K562 (cell line): ENCODE measurements around the gene RASSF3. TPM values are rescaled to one million over a fixed set of nuclear protein-coding genes. Genes with fewer than 3 reads are reported as not detected.
A peak's percentile ranks its signal among the peaks of the same experiment; 100 is the strongest.

Experiments
- ATF7 ChIP-seq: fragments of 450-650 bp; IDR thresholded peaks from 2 replicates; pipeline ENCODE4 v1.7.1; 2014; ENCODE audit warnings: mild to moderate bottlenecking, moderate library complexity
- CBFA2T2 ChIP-seq: fragments of 450-650 bp; conservative IDR thresholded peaks from 2 replicates; pipeline ENCODE4 v1.6.1; 2017; ENCODE audit warnings: mild to moderate bottlenecking
- CBFB ChIP-seq: sonication (generic); formaldehyde crosslinking; IDR thresholded peaks from 2 replicates; pipeline ENCODE4 v1.4.0; 2020; ENCODE audit warnings: mild to moderate bottlenecking, missing genetic modification reagents
- CXXC5 ChIP-seq: fragments of 250-450 bp; sonication (Bioruptor Pico); IDR thresholded peaks from 2 replicates; pipeline ENCODE4 v1.8.0; 2022; ENCODE audit warnings: inconsistent platforms, mild to moderate bottlenecking, moderate library complexity
- DACH1 ChIP-seq: fragments of 450-650 bp; IDR thresholded peaks from 2 replicates; pipeline ENCODE4 v1.6.1; 2018; ENCODE audit not compliant: partially characterized antibody
- KLF16 ChIP-seq: IDR thresholded peaks from 2 replicates; pipeline ENCODE4 v1.6.1; 2016; ENCODE audit warnings: antibody characterized with exemption
- MTF1 ChIP-seq: fragments of 250-450 bp; sonication (Bioruptor Pico); IDR thresholded peaks from 2 replicates; pipeline ENCODE4 v1.9.0; 2021; ENCODE audit warnings: moderate library complexity, mild to moderate bottlenecking, inconsistent platforms, borderline replicate concordance
- POLR2AphosphoS5 ChIP-seq: IDR thresholded peaks from 2 replicates; pipeline ENCODE4 v1.6.1; 2011; ENCODE audit warnings: mild to moderate bottlenecking, low read depth, low read length, moderate library complexity; ENCODE audit not compliant: control insufficient read depth, insufficient read depth
- SMAD4 ChIP-seq: fragments of 250-450 bp; sonication (Bioruptor Pico); conservative IDR thresholded peaks from 2 replicates; pipeline ENCODE4 v1.8.0; 2021; ENCODE audit warnings: inconsistent platforms, mild to moderate bottlenecking, moderate library complexity
- ZBED1 ChIP-seq: IDR thresholded peaks from 2 replicates; pipeline ENCODE4 v1.6.1; 2014
- ZBTB11 ChIP-seq, 3 experiments: fragments of 200-800 bp in 1 of 3; fragments of 250-450 bp in 1 of 3; fragments of 450-650 bp in 1 of 3; sonication (Bioruptor Pico) in 1 of 3; sonication (Bioruptor generic) in 1 of 3; formaldehyde crosslinking in 1 of 3; IDR thresholded peaks; 2 replicates each; pipeline versions ENCODE4 v1.6.1 to v1.8.0; 2016 to 2022; ENCODE audit warnings: mild to moderate bottlenecking in 2 of 3, missing genetic modification characterization in 2 of 3, missing compliant biosample characterization in 1 of 3, moderate library complexity in 1 of 3
- ZEB2 ChIP-seq: fragments of 450-650 bp; IDR thresholded peaks from 2 replicates; pipeline ENCODE4 v1.6.1; 2016
- ZNF124 ChIP-seq: sonication (generic); formaldehyde crosslinking; IDR thresholded peaks from 2 replicates; pipeline ENCODE4 v1.8.1; 2022; ENCODE audit warnings: missing genetic modification reagents
- ZNF274 ChIP-seq: IDR thresholded peaks from 2 replicates; pipeline ENCODE4 v1.6.1; 2011; ENCODE audit warnings: low read depth, mild to moderate bottlenecking, low read length, moderate library complexity, borderline replicate concordance
- ZNF449 ChIP-seq: fragments of 250-450 bp; sonication (Bioruptor Pico); IDR thresholded peaks from 2 replicates; pipeline ENCODE4 v1.8.0; 2022; ENCODE audit warnings: moderate library complexity, mild to moderate bottlenecking, inconsistent platforms
- ZNF644 ChIP-seq: fragments of 200-800 bp; sonication (Bioruptor generic); IDR thresholded peaks from 2 replicates; pipeline ENCODE4 v1.6.1; 2016; ENCODE audit warnings: low read depth, missing genetic modification characterization, missing compliant biosample characterization
- ZNF766 ChIP-seq: fragments of 200-800 bp; sonication (Bioruptor generic); conservative IDR thresholded peaks from 2 replicates; pipeline ENCODE4 v1.6.1; 2016; ENCODE audit warnings: missing genetic modification characterization, missing compliant biosample characterization
- polyA plus RNA-seq, 8 experiments: library from polyadenylated mRNA; depleted of rRNA in 4 of 8; stranded (reverse) in 5 of 8; unstranded in 3 of 8; fragments of >200 nt; fragmentation: Nextera tagmentation in 2 of 8; fragmentation: Illumina TruSeq in 1 of 8; extraction: Ambion mirVana in 2 of 8; extraction: Trizol in 1 of 8; gene quantifications; 2 replicates each; pipeline versions ENCODE4 v1.2.1 to v1.2.3, GENCODE V29; 2011 to 2014; ENCODE audit warnings: inconsistent platforms in 1 of 8, missing spikeins in 1 of 8
- total RNA-seq, 7 experiments: library from RNA; depleted of rRNA in 6 of 7; stranded (reverse); fragments of >200 nt in 6 of 7; fragmentation: Illumina TruSeq in 2 of 7; extraction: Trizol in 2 of 7; gene quantifications; 2 replicates each; pipeline versions ENCODE4 v1.2.1 to v1.2.3, GENCODE V29; 2011 to 2021; ENCODE audit warnings: low replicate concordance in 1 of 7
- TF ChIP-seq, protein P1 (sequence below): sonication (generic); formaldehyde crosslinking; IDR thresholded peaks from 2 replicates; pipeline ENCODE4 v1.8.1; 2023; ENCODE audit warnings: mild to moderate bottlenecking, missing genetic modification reagents
- TF ChIP-seq, protein P2 (sequence below), 2 experiments: fragments of 450-650 bp; IDR thresholded peaks; 2 replicates each; pipeline ENCODE4 v1.6.1; 2018; ENCODE audit warnings: mild to moderate bottlenecking in 2 of 2, low read depth in 1 of 2; ENCODE audit not compliant: partially characterized antibody in 2 of 2

The RASSF3 gene
- total and polyA plus RNA-seq, 9 of the 15 experiments (the other 6 are each of a cell fraction or from before 2014, with no cell fraction given): 3.7 to 39.2 (median 20.2) TPM

GRCh38 chr12:64720884-64721283 is 110.6 kb downstream of the RASSF3 start (continued):
- TF ChIP-seq ZBTB11 (CRISPR knock-in tag; IDR thresholded peaks at IDR 0.05): peak in 1 of 3 experiments; percentile 73; a peak in 2 of 6 replicates
- no peak for TF ChIP-seq ZNF124 (CRISPR knock-in tag)
- TF ChIP-seq, protein P1, sequence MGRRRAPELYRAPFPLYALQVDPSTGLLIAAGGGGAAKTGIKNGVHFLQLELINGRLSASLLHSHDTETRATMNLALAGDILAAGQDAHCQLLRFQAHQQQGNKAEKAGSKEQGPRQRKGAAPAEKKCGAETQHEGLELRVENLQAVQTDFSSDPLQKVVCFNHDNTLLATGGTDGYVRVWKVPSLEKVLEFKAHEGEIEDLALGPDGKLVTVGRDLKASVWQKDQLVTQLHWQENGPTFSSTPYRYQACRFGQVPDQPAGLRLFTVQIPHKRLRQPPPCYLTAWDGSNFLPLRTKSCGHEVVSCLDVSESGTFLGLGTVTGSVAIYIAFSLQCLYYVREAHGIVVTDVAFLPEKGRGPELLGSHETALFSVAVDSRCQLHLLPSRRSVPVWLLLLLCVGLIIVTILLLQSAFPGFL (CRISPR knock-in tag): no peak
- TF ChIP-seq SMAD4 (CRISPR knock-in tag): peak; percentile 93
- TF ChIP-seq ZNF274: peak; percentile 77; the same call in 1 of the 2 replicates
- peak; percentile 98 for TF ChIP-seq CBFA2T2
- peak; percentile 27 for TF ChIP-seq DACH1
- peak; percentile 96 for TF ChIP-seq ZNF766
- TF ChIP-seq ATF7: peak; percentile 27; the same call in 1 of the 2 replicates
- TF ChIP-seq ZEB2: peak; percentile 85
- TF ChIP-seq ZBED1: peak; percentile 86; the same call in 1 of the 2 replicates
- TF ChIP-seq CBFB (CRISPR knock-in tag): no peak
- peak; percentile 82 for TF ChIP-seq CXXC5 (CRISPR knock-in tag)
- TF ChIP-seq MTF1 (CRISPR knock-in tag): no peak
- TF ChIP-seq POLR2AphosphoS5: peak; percentile 93
- TF ChIP-seq KLF16: peak; percentile 97
- TF ChIP-seq, protein P2, sequence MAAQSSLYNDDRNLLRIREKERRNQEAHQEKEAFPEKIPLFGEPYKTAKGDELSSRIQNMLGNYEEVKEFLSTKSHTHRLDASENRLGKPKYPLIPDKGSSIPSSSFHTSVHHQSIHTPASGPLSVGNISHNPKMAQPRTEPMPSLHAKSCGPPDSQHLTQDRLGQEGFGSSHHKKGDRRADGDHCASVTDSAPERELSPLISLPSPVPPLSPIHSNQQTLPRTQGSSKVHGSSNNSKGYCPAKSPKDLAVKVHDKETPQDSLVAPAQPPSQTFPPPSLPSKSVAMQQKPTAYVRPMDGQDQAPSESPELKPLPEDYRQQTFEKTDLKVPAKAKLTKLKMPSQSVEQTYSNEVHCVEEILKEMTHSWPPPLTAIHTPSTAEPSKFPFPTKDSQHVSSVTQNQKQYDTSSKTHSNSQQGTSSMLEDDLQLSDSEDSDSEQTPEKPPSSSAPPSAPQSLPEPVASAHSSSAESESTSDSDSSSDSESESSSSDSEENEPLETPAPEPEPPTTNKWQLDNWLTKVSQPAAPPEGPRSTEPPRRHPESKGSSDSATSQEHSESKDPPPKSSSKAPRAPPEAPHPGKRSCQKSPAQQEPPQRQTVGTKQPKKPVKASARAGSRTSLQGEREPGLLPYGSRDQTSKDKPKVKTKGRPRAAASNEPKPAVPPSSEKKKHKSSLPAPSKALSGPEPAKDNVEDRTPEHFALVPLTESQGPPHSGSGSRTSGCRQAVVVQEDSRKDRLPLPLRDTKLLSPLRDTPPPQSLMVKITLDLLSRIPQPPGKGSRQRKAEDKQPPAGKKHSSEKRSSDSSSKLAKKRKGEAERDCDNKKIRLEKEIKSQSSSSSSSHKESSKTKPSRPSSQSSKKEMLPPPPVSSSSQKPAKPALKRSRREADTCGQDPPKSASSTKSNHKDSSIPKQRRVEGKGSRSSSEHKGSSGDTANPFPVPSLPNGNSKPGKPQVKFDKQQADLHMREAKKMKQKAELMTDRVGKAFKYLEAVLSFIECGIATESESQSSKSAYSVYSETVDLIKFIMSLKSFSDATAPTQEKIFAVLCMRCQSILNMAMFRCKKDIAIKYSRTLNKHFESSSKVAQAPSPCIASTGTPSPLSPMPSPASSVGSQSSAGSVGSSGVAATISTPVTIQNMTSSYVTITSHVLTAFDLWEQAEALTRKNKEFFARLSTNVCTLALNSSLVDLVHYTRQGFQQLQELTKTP (IDR thresholded peaks at IDR 0.05; ENCODE audit: low read depth in 1 of 2, partially characterized antibody in 2 of 2): peak in 1 of 2 experiments; percentile 77
- peak; percentile 65; the same call in 1 of the 2 replicates for TF ChIP-seq ZNF449
- TF ChIP-seq ZNF644 (tag): peak; percentile 77
